ENCODE results near the gene PLA2G2D.
A peak's percentile ranks its signal among the peaks of the same experiment; 100 is the strongest.
"Not testable (repeated sequence)": the region's sequence is repeated elsewhere in the genome, so short reads cannot be mapped to it uniquely, and the experiment has no call there.

Gene PLA2G2D

GRCh38 chr1:20143734-20144565 is 24.6 kb upstream of the PLA2G2D start:
- in situ Hi-C loops (cut with MboI; ENCODE audit: low pct_unique_long_range_greater_than_20kb, low sequenced_read_pairs): no loop called here
- no peak for DNase-seq

DNA sequence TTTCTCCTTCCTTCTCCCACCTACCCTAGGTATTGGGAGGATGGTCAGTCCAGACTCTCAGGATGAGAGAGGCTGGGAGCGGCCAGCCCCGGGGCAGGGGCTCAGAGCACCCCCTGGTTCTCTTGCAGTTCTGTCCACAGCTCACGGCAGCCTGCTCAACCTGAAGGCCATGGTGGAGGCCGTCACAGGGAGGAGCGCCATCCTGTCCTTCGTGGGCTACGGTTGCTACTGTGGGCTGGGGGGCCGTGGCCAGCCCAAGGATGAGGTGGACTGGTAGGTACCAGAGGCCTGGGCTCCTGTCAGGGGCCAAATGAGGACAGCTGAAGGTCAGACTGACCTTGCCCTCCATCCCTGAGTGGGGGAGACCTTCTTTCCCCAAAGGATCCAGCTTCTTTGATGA is 24.0 kb upstream of the PLA2G2D start:
- DNase-seq: no peak
- in situ Hi-C loops (cut with MboI; ENCODE audit: low pct_unique_long_range_greater_than_20kb, low sequenced_read_pairs): no loop called here

DNA sequence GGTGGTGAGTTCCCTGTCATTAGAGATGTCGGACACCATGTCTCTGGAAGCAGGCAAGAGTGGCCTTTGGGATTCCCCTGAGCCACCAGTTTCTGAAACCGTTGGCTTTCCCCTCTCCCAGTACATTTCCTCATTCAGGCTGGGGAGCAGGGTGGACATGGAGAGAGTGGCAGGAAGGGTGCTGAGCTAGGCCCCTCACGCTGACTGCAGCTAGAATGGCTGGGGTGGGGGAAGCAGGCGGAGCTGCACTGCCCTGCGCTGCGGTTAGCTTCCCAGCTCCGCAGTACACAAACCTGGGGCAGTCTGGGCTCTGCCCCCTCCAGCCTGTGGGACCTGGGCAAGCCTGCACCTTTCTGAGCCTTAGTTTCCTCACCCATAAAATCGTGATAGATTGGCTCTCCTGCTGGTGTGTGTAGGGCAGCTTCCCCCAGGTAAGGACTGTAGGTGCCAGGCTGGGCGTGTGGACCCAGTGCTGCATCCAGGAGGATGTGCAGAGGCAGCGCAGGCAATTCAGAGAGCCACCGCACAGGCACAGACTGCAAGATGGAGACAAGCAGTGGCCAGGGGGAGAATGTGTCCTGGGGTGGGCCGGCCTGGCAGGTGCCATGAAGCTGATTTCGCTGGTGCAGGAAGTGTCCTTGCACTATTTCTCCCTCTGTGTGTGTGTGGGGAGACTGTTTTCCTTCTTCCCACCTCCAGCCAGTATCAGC is 22.8 kb upstream of the PLA2G2D start:
- in situ Hi-C loops (cut with MboI; ENCODE audit: low pct_unique_long_range_greater_than_20kb, low sequenced_read_pairs): no loop called here
- no peak for DNase-seq

DNA sequence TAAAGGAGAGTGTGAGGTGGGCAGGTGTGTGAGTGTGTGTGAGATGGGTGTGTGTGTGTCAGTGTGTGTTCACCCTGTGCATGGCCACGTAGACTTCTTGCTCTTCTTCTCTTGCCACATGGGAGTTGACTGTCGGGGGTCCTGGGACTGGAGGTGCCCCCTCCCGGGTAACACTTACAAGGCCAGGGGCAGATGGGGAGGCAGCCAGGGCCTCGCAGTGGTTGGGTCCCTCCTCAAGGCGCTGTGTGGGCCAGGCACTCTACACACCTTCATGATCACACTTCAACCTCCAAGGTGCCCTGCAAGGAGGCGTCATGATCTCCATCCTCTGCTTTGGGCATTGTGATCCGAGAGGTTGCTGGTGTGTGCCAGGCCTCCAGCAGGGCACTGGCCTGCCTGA is 22.1 kb upstream of the PLA2G2D start:
- in situ Hi-C loops (cut with MboI; ENCODE audit: low pct_unique_long_range_greater_than_20kb, low sequenced_read_pairs): no loop called here
- no peak for DNase-seq

- in situ Hi-C loops (cut with MboI; ENCODE audit: low pct_unique_long_range_greater_than_20kb, low sequenced_read_pairs): no loop called here
- DNase-seq: no peak
These were observed 21.7 kb upstream of the PLA2G2D start for GRCh38 chr1:20141001-20141400.

DNA sequence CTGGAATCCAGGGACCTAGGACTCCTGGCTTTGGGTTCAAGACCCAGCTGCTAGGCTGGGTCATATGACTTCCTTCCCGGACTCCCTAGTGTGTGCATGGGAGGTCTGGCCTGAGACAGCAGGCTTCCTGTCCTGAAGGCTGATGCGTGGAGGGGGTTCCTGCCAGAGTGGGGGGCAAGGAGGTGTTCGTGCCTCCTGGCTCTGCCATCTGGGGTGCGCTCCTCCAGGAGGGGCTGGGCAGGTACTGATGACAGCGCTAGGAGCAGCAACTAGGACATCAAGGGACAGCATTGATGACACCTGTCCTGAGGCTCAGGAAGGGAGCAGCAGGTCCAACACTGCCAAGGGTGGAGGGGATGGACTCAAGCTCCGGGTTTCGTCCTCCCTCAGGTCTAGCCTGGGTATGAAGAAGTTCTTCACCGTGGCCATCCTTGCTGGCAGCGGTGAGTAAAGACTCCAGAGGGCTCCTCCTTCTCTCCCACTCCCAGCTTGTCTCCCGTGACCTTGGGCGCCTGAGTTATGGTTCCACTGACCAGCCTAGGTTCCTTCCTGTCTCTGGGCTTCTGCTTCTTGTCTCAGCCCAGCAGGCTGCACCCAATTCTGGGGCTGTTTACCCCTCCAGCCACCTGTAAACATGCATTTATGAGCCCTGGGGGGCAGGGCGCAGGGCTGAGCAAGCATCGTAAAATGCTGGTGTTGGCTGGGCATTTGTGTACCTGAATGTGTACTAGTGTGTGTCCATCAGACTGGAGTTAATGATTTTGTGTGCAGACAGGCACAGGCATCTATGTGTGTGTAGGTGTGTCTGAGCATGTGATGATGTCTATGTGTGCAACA is 20.7 kb upstream of the PLA2G2D start:
- in situ Hi-C loops (cut with MboI; ENCODE audit: low pct_unique_long_range_greater_than_20kb, low sequenced_read_pairs): no loop called here
- no peak for DNase-seq

DNA sequence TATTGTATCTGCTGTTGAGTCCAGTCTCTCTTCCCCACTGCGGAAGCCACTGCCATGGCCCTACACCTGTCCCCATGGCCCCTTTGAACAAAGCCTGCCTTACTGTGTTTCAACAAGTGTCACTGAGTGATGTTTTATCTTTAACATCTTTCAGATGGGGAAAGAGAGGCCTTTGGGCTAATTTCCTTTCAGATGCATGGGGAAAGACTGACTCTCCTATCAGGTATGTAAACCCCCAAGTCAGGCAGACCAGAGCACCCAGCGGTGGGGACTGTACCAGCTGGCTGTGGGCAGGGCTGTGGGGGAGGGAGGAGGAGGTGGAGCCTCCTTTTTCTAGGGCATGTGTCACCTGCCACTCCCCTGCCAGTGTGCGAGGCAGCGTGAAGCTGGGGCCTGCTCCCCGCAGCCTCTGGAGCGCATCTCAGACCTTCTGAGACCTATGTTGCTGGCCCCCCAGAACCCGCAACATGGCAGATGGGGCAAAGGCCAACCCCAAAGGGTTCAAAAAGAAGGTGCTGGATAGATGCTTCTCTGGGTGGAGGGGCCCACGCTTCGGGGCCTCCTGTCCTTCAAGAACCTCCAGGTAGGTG is 19.7 kb upstream of the PLA2G2D start, which contains the start of gene PLA2G2F:
Gene PLA2G2F, plus strand, starts transcription at position 363 of the 590 bp plus-strand sequence. Its CDS starts 105 bp downstream, at position 468.
- no peak for DNase-seq
- in situ Hi-C loops (cut with MboI; ENCODE audit: low pct_unique_long_range_greater_than_20kb, low sequenced_read_pairs): no loop called here

DNA sequence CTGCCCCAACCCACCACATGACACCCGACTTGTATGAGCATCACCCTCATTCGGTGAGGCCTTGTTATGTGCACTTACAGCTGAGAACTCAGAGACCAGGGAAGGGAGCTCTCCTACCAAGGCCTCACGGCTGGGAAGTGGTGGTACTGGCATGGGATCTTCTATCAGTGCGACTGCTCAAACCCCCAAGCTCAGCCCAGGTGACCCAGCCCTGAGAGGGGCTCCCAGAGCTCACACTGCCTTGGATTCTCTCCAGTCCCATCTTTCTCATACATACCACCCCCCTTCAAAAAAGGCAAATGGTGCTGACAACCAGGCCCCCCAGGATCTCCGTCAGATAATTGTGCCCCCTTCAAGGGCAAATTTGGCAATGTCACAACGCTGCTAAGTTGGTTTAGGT is 19.0 kb upstream of the PLA2G2D start:
- in situ Hi-C loops (cut with MboI; ENCODE audit: low pct_unique_long_range_greater_than_20kb, low sequenced_read_pairs): no loop called here
- no peak for DNase-seq

GRCh38 chr1:20137604-20138003 is 18.3 kb upstream of the PLA2G2D start:
- no peak for DNase-seq
- in situ Hi-C loops (cut with MboI; ENCODE audit: low pct_unique_long_range_greater_than_20kb, low sequenced_read_pairs): no loop called here

GRCh38 chr1:20137055-20137454 is 17.7 kb upstream of the PLA2G2D start:
- DNase-seq: no peak
- in situ Hi-C loops (cut with MboI; ENCODE audit: low pct_unique_long_range_greater_than_20kb, low sequenced_read_pairs): no loop called here

- in situ Hi-C loops (cut with MboI; ENCODE audit: low pct_unique_long_range_greater_than_20kb, low sequenced_read_pairs): no loop called here
- DNase-seq: no peak
These were observed 16.9 kb upstream of the PLA2G2D start for GRCh38 chr1:20136249-20136648.

DNA sequence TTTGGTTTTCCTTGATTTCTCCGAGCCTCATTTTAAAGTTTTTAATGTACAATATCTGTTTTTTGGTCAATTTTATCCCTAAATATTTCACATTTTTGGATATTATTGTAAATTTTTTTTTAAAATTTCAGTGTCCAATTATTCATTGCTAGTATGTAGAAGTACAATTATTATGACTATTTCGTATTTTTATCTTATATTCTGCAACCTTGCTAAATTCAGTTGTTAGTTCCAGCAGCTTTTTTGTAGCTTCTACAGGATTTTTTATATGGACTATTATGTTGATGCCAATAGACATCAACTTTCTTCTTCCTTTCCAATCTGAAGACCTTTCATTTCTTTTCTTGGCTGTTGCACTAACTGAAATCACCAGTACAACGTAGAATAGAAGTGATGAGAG is 15.7 kb upstream of the PLA2G2D start:
- in situ Hi-C loops (cut with MboI; ENCODE audit: low pct_unique_long_range_greater_than_20kb, low sequenced_read_pairs): no loop called here
- DNase-seq: no peak

DNA sequence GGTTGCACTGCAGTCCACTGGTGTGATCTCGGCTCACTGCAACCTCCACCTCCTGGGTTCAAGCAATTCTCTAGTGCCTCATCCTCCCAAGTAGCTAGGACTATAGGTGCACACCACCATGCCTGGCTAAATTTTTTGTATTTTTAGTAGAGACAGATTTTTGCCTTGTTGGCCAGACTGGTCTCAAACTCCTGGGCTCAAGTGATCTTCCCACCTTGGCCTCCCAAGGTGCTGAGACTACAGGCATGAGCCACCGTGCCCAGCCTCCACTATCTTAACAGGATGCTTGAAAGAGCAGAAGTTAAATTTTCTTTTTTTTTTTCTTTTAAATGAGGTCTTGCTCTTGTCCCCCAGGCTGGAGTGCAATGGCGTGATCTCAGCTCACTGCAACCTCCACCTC is 11.2 kb upstream of the PLA2G2D start:
- in situ Hi-C loops (cut with MboI; ENCODE audit: low pct_unique_long_range_greater_than_20kb, low sequenced_read_pairs); DNase-seq: not testable (repeated sequence)

DNA sequence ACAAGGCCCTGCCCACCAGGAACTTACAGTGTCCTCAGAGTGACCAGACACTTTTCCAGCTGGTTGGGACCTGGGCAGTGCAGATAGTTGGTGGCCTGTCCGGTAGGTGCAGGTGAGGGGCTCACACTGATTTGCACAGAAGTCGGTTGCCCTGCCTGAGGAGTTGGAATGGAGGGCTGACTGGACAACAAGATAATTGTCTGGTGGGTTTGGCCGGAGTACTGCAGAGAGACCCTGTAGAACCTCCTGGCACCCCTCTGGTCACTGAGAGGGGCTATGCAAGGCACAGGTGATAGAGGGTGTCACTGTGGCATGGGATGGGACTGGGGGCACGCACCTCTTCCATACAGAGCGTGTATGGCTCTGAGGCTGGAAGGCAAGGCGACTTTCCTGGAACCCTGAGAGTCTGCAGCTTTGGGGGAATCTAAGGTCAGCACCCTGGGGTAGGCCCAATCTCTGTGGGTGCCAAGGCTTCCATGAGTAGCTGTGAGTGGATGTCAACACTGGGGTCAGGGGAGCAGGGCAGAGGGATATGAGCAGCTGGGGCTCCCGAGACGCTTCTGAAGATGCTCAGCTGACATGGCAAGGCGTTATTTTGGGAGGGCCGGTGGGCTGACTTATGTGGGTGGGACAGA is 7.6 kb upstream of the PLA2G2D start:
- in situ Hi-C loops (cut with MboI; ENCODE audit: low pct_unique_long_range_greater_than_20kb, low sequenced_read_pairs): no loop called here
- DNase-seq: no peak

GRCh38 chr1:20126041-20126805 is 6.9 kb upstream of the PLA2G2D start:
- in situ Hi-C loops (cut with MboI; ENCODE audit: low pct_unique_long_range_greater_than_20kb, low sequenced_read_pairs): no loop called here
- no peak for DNase-seq

DNA sequence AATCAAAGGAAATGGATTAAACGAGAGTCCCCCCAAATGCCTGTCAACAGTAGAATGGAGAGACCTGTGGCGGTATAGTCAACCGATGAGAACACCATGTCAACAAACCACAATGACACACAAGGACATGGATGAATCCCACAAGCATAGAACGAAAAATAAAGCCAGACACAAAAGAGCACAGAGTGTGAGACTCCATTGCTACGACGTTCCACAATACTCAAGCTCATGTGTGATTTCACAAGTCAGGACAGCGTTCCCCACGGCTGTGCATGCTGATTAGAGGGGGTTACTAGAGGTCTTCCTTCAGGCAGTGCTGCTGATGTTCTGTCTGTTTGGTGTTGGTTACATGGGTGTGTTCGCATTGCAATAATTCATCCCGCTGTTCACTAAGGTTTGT is 5.8 kb upstream of the PLA2G2D start:
- in situ Hi-C loops (cut with MboI; ENCODE audit: low pct_unique_long_range_greater_than_20kb, low sequenced_read_pairs): no loop called here
- no peak for DNase-seq

- peak; percentile 12 for DNase-seq
- in situ Hi-C loops (cut with MboI; ENCODE audit: low pct_unique_long_range_greater_than_20kb, low sequenced_read_pairs): no loop called here
These were observed 5.2 kb upstream of the PLA2G2D start for GRCh38 chr1:20124456-20125057.

All from KBM-7 (cell line).